Thoracic aorta (tissue), 2 donors: ENCODE results near the gene DARS1. TPM values are rescaled to one million over a fixed set of nuclear protein-coding genes. Genes with fewer than 3 reads are reported as not detected.
"Not testable (repeated sequence)": the region's sequence is repeated elsewhere in the genome, so short reads cannot be mapped to it uniquely, and the experiment has no call there.

Experiments
- ATAC-seq: fragments of 150-250 bp; one replicate; pipeline ENCODE4 v1.8.0; 2017; ENCODE audit warnings: low read depth; ENCODE audit not compliant: insufficient number of reproducible peaks, low FRiP score
- DNase-seq: peaks from one replicate; pipeline ENCODE4 v3.0.0-alpha.2; 2020; ENCODE audit warnings: low spot score
- H3K27ac ChIP-seq, 2 donors: fragments of 200-600 bp; sonication (generic); 1 replicate in 1 of 2; 2 replicates in 1 of 2; pipeline ENCODE4 v1.5.1; 2016; ENCODE audit warnings: mild to moderate bottlenecking in 2 of 2, moderate library complexity in 2 of 2
- H3K27me3 ChIP-seq: fragments of 200-600 bp; sonication (generic); replicated peaks from 2 replicates; pipeline ENCODE4 v1.6.0; 2016; ENCODE audit warnings: mild to moderate bottlenecking; ENCODE audit not compliant: insufficient read depth
- H3K36me3 ChIP-seq: fragments of 200-600 bp; sonication (generic); one replicate; pipeline ENCODE4 v1.5.1; 2016
- H3K4me1 ChIP-seq, 2 donors: fragments of 200-600 bp; sonication (generic); 1 replicate in 1 of 2; 2 replicates in 1 of 2; pipeline versions ENCODE4 v1.5.1 to v1.6.0; 2016; ENCODE audit warnings: low read depth in 2 of 2, mild to moderate bottlenecking in 1 of 2; ENCODE audit not compliant: control insufficient read depth in 1 of 2
- H3K4me3 ChIP-seq: fragments of 200-600 bp; sonication (generic); 2 replicates; pipeline ENCODE4 v1.5.1; 2016; ENCODE audit warnings: mild to moderate bottlenecking
- H3K9me3 ChIP-seq: fragments of 200-600 bp; sonication (generic); 2 replicates; pipeline ENCODE4 v1.5.1; 2016
- total RNA-seq, 2 donors: library from RNA; depleted of rRNA; stranded (reverse); fragments of >200 nt; gene quantifications; one replicate each; pipeline versions ENCODE4 v1.1.0 to v1.2.3, GENCODE V29; 2016
- TF ChIP-seq, protein P1 (sequence below): fragments of 200-600 bp; sonication (generic); IDR thresholded peaks from one replicate; pipeline ENCODE4 v1.5.1; 2019; ENCODE audit warnings: antibody characterized with exemption

The DARS1 gene
- total RNA-seq, 2 donors from 2014 or later, result 42.8 to 67.9 TPM

DNA sequence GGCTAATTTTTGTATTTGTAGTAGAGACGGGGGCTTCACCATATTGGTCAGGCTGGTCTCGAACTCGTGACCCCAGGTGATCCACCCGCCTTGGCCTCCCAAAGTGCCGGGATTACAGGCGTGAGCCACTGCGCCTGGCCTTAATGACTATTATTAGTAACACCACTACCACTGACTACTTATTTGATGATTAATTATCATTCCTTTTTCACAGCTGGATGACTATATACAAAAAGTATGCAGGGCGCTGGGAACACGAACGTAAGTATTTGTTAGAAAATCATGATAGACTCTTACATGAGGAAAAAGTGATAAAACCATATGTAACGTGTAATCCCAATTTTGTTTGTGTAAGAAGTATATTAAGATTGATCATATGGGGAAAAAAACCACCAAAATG, 21.6 kb downstream of the DARS1 start:
- DNase-seq (no peak), ATAC-seq (no peak)
- no peaks in the 10 kb centered on the region for H3K36me3 ChIP-seq
- H3K4me1 ChIP-seq, result no peaks in the 10 kb centered on the region
- H3K27ac ChIP-seq, result no peak overlapping the region
- no peaks in the 10 kb centered on the region for H3K27me3 ChIP-seq
- no peak overlapping the region for H3K4me3 ChIP-seq
- H3K9me3 ChIP-seq, result no peaks in the 10 kb centered on the region
- TF ChIP-seq, protein P1, sequence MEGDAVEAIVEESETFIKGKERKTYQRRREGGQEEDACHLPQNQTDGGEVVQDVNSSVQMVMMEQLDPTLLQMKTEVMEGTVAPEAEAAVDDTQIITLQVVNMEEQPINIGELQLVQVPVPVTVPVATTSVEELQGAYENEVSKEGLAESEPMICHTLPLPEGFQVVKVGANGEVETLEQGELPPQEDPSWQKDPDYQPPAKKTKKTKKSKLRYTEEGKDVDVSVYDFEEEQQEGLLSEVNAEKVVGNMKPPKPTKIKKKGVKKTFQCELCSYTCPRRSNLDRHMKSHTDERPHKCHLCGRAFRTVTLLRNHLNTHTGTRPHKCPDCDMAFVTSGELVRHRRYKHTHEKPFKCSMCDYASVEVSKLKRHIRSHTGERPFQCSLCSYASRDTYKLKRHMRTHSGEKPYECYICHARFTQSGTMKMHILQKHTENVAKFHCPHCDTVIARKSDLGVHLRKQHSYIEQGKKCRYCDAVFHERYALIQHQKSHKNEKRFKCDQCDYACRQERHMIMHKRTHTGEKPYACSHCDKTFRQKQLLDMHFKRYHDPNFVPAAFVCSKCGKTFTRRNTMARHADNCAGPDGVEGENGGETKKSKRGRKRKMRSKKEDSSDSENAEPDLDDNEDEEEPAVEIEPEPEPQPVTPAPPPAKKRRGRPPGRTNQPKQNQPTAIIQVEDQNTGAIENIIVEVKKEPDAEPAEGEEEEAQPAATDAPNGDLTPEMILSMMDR, result no peak

DNA sequence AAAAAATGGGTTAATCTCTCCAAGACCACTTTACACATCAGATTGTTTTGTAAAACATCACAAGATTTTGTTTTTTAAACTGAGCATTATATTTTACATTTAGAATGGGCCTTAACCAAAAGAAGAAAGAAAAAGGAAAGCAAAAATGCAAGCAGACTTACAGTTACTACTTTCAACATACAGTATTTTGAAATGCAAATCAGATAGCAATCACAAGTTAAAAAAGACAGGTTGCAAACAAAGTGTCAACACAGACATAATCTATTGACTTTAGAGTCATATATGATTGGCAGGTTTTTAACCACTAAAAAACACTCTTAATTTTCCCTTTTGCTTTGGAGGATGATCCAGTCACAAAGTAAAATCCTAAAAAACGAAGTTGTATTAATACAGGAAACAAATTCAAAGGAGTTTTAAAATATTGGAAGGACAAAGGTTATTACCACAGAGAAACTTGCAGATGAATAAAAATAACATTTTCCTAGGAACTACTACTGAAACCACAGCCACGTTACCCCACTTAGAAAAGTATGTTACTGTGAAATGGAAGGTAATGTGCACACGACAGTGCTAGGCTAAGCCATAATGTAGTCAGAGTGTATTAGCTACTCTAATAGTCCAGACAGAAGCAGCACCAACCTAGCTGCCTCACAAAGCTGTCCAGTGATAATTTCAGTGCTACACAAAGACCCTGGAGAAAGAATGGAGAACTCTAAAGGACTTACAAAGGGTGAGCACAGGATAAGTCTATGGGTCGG, 22.9 kb downstream of the DARS1 start:
- no peak overlapping the region for H3K4me3 ChIP-seq
- no peaks in the 10 kb centered on the region for H3K27me3 ChIP-seq
- TF ChIP-seq, protein P1, result no peak
- no peak for ATAC-seq
- no peak overlapping the region for H3K27ac ChIP-seq
- H3K36me3 ChIP-seq, result no peaks in the 10 kb centered on the region
- no peaks in the 10 kb centered on the region for H3K9me3 ChIP-seq
- DNase-seq, result no peak
- H3K4me1 ChIP-seq, result no peaks in the 10 kb centered on the region

DNA sequence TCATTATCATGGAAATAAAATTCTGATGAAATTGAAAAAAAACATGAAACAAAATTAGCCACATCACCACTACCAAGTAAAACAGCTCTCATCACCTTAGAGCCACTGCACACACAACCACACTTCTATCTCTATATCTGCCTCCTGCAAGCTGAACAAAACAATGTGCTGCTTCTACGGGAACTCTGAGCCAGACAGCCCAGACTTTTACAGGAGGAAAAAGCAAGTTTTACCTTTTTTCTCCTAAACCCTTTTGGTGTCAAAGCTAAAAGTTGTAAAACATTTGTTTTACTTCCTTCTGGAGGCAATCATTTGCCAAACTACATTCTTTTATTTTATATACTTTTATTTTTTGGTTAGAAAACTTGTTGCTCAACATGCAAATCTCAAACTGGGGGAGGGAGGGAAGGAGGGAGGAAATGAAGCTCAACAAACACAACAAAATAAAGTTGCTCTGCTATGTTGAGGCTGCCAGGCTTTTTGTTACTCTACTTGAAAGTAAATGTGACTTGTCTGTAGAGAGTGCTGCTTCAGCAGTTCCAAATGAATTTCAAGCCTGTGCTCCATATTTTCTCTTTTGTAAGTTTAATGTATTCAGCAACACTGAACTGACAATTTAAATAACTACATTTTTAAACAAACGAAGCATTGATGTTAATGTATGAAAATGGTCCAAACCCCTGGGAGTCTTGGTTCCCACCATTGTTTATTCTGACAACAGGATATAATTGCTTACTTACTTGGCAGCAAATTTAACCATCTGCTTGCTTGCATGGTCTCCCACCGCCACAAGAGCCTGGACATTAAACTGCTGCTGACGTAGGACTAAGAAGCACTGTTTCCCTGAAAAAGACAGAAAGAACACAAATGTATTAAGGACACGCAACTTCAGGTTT, 24.5 kb downstream of the DARS1 start:
- DNase-seq (no peak), ATAC-seq (no peak)
- Histone ChIP-seq H3K4me3 (no peak overlapping the region), H3K36me3 (no peaks in the 10 kb centered on the region), H3K9me3 (no peaks in the 10 kb centered on the region), H3K27ac (no peak overlapping the region), H3K27me3 (no peaks in the 10 kb centered on the region), H3K4me1 (no peaks in the 10 kb centered on the region)
- TF ChIP-seq, protein P1, result no peak

DNA sequence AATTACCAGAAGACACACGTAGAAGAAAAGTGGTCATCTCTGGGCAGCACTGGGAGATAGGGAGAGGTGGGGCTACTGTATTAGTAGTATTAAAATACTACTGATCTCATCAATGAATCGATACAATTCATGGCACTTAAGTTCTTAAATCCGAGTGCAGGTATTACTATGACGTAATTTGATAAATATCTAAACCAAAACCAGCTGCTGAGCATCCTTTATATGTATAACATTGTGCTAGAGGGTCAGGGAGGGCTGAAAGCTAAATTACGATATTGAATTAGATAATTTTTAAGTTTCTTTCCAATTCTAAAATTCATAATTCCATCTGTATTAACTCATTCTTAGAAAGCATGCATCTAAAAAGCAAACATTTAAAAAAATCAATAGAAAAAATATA, 25.3 kb downstream of the DARS1 start:
- Histone ChIP-seq H3K36me3 (no peaks in the 10 kb centered on the region), H3K4me3 (no peak overlapping the region), H3K27ac (no peak overlapping the region), H3K4me1 (no peaks in the 10 kb centered on the region), H3K27me3 (no peaks in the 10 kb centered on the region), H3K9me3 (no peaks in the 10 kb centered on the region)
- no peak for DNase-seq
- no peak for ATAC-seq
- TF ChIP-seq, protein P1, result no peak

DNA sequence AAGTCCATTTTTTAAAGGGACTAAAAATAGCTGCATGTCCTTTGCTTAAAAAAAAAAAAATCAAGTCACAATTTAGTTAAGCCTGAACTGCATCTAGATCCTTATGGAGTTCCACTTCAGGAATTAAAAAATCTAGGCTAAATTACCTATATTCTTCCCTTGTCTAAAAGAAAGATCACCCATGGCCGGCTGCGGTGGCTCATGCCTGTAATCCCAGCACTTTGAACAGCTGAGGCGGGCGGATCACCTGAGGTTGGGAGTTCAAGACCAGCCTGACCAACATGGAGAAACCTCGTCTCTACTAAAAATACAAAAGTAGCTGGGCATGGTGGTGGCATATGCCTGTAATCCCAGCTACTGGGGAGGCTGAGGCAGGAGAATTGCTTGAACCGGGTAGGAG, 26.5 kb downstream of the DARS1 start:
- not testable (repeated sequence) for H3K4me1 ChIP-seq, H3K27me3 ChIP-seq, DNase-seq, H3K9me3 ChIP-seq, H3K4me3 ChIP-seq, ATAC-seq, H3K36me3 ChIP-seq, H3K27ac ChIP-seq
